ENCODE data around the gene SUPT20H. TPM values are rescaled to one million over a fixed set of nuclear protein-coding genes. Genes with fewer than 3 reads are reported as not detected.

The SUPT20H gene
- total RNA-seq = 32.0 and 50.8 TPM in 2 replicates

GRCh38 chr13:37058910-37059847 is at the start of gene SUPT20H:
Gene SUPT20H (minus strand): TSS chr13:37059688. CDS start chr13:37051490, 8,198 bp downstream.

GRCh38 chr13:37105251-37105714 is 45.8 kb upstream of the SUPT20H start, which contains the start of gene CSNK1A1L:
Gene CSNK1A1L (minus strand): TSS chr13:37105664. CDS start chr13:37105256, 408 bp downstream.

GRCh38 chr13:36999054-36999714 is 60.3 kb downstream of the SUPT20H start, which contains the start of gene ALG5:
Gene ALG5 (minus strand): TSS chr13:36999340. CDS start chr13:36999300, 40 bp downstream.

Other genes with a start within 250 kb of the SUPT20H start
- gene RFXAP, start 240.5 kb downstream of the SUPT20H start, total RNA-seq = 1.1 and 1.8 TPM in 2 replicates
- 1.8 and 2.2 TPM in 2 replicates for gene SMAD9, start 139.4 kb downstream of the SUPT20H start, total RNA-seq
- gene ALG5, start 60.3 kb downstream of the SUPT20H start, total RNA-seq = 32.1 and 42.3 TPM in 2 replicates
- 40.4 and 42.8 TPM in 2 replicates for gene EXOSC8, start 58.9 kb downstream of the SUPT20H start, total RNA-seq
- not detected in 2 replicates for gene CSNK1A1L, start 46.0 kb upstream of the SUPT20H start, total RNA-seq